NT2/D1 (cell line): ENCODE data around the gene MMP17.

Experiments
- SUZ12 ChIP-seq: IDR thresholded peaks from 2 replicates; pipeline ENCODE4 v1.6.1; 2011; ENCODE audit not compliant: insufficient read length, insufficient read depth; ENCODE audit errors: extremely low read depth
- YY1 ChIP-seq: IDR thresholded peaks from 2 replicates; pipeline ENCODE4 v1.6.1; 2011; ENCODE audit not compliant: insufficient read length, insufficient read depth
- ZNF274 ChIP-seq: IDR thresholded peaks from 2 replicates; pipeline ENCODE4 v1.6.1; 2011; ENCODE audit warnings: mild to moderate bottlenecking, low read depth, low read length

DNA sequence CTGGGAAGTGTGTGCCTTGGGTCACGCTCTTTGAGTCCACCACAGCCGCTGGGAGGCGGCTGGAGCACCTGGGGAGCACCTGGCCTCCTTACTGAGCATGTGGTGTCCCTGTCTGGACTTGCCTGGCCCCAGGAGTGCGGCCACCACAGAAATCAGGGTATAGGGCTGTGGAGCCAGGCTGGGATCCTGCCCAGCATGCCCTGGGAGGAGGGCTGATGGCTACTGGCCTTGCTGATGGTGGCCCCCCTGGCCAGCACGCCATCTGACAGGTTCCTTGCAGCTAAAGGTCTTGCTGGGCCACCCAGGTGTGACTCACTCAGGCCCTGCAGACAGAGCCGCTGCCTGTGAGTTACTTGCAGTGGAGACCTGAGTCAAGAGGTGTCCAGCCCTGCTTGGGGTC lies 72.2 kb downstream of the MMP17 start:
- TF ChIP-seq YY1 = no peak
- TF ChIP-seq ZNF274 = no peak
- TF ChIP-seq SUZ12 = no peak
